BE2C (cell line): ENCODE data around the gene TRABD.

Source experiments
- DNase-seq: peaks from one replicate; pipeline ENCODE4 v3.0.0-alpha.2; 2020
- H3K27me3 ChIP-seq: fragments of 250-450 bp; sonication (Bioruptor Pico); 2 replicates; pipeline ENCODE4 v1.5.1; 2020; ENCODE audit warnings: mild to moderate bottlenecking
- H3K36me3 ChIP-seq: fragments of 250-450 bp; sonication (Bioruptor Pico); 2 replicates; pipeline ENCODE4 v1.5.1; 2020; ENCODE audit warnings: mild to moderate bottlenecking
- H3K4me1 ChIP-seq: fragments of 250-450 bp; sonication (Bioruptor Pico); 2 replicates; pipeline ENCODE4 v1.5.1; 2020
- H3K4me3 ChIP-seq: 2 replicates; pipeline ENCODE4 v1.5.1; 2011; ENCODE audit warnings: low read depth, low read length
- H3K9me3 ChIP-seq: fragments of 250-450 bp; sonication (Bioruptor Pico); 2 replicates; pipeline ENCODE4 v1.5.1; 2020
- CTCF ChIP-seq: IDR thresholded peaks from 2 replicates; pipeline ENCODE4 v1.5.1; 2012; ENCODE audit warnings: mild to moderate bottlenecking, low read depth, low read length

TRABD gene

GRCh38 chr22:50140615-50141014 is 45.1 kb upstream of the TRABD start:
- no peak for DNase-seq
- no peaks in the 10 kb centered on the region for H3K9me3 ChIP-seq
- H3K4me1 ChIP-seq: no peaks in the 10 kb centered on the region
- no peaks in the 10 kb centered on the region for H3K36me3 ChIP-seq
- no peak overlapping the region for H3K4me3 ChIP-seq
- no peaks in the 10 kb centered on the region for H3K27me3 ChIP-seq
- no peak for TF ChIP-seq CTCF

GRCh38 chr22:50141462-50141861 is 44.3 kb upstream of the TRABD start:
- no peaks in the 10 kb centered on the region for H3K9me3 ChIP-seq
- no peaks in the 10 kb centered on the region for H3K27me3 ChIP-seq
- H3K36me3 ChIP-seq: no peaks in the 10 kb centered on the region
- no peak for DNase-seq
- no peak overlapping the region for H3K4me3 ChIP-seq
- H3K4me1 ChIP-seq: no peaks in the 10 kb centered on the region
- no peak for TF ChIP-seq CTCF

GRCh38 chr22:50141891-50142363 is 43.8 kb upstream of the TRABD start:
- Histone ChIP-seq H3K4me3 (no peak overlapping the region), H3K27me3 (no peaks in the 10 kb centered on the region), H3K36me3 (no peaks in the 10 kb centered on the region), H3K4me1 (no peaks in the 10 kb centered on the region), H3K9me3 (no peaks in the 10 kb centered on the region)
- peak; percentile 62 for TF ChIP-seq CTCF
- DNase-seq: no peak

GRCh38 chr22:50143096-50143495 is 42.6 kb upstream of the TRABD start:
- DNase-seq: no peak
- Histone ChIP-seq H3K27me3 (no peaks in the 10 kb centered on the region), H3K4me1 (no peaks in the 10 kb centered on the region), H3K9me3 (no peaks in the 10 kb centered on the region), H3K36me3 (no peaks in the 10 kb centered on the region), H3K4me3 (no peak overlapping the region)
- TF ChIP-seq CTCF: no peak

GRCh38 chr22:50144005-50144614 is 41.6 kb upstream of the TRABD start:
- Histone ChIP-seq H3K9me3 (no peaks in the 10 kb centered on the region), H3K4me1 (no peaks in the 10 kb centered on the region)

More at GRCh38 chr22:50144005-50144614, 41.6 kb upstream of the TRABD start:
- H3K4me3 ChIP-seq: no peak overlapping the region
- no peaks in the 10 kb centered on the region for H3K36me3 ChIP-seq
- H3K27me3 ChIP-seq: no peaks in the 10 kb centered on the region
- no peak for TF ChIP-seq CTCF
- no peak for DNase-seq
